Suppressor macrophage treated with lipopolysaccharide for 1 hour (primary cell): Measurements from ENCODE around the gene DGAT2.

Source experiments
- DNase-seq, 3 donors: peaks; one replicate each; pipeline ENCODE4 v3.0.0-alpha.2; 2020 to 2022

The DGAT2 gene

DNA sequence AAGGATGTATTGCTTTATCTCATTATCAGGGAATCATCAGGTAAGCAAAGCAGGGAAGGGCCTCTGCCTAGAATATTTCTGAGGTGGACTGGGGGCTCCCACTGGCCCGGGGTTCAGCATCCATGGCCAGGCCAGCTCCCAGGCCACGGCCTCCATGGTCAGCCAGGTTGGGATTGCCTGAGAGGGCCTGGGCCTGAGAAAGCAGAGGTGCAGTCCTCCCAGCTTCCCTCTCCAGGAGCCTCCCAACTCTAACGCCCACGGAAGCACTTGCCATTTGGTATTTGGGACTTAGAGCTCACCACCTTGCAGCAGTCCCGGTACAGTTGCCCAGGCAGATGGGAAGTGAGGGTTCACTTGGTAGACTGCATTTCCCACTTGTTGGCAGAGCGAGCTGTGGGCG is 12.7 kb downstream of the DGAT2 start:
- DNase-seq = no peak

DNA sequence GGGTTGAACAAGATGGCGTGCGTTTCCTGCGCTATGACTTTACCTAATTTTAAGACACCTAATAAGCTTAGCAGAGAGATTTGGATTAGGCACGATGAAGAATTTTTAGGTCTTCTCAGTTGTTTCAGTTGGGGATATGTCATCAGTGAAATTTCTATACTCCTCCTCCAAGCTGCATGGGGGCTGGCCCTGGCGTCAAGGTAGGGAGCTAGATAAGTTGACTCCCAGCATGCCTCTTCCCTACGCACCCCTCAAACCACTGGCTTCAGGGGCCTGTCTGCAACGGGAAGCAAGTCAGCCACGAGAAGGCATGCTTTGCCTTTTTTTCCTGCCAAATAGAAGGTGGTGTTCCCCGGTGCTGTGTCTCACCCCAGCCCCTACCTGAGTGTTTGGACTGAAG is 13.3 kb downstream of the DGAT2 start:
- DNase-seq = no peak

DNA sequence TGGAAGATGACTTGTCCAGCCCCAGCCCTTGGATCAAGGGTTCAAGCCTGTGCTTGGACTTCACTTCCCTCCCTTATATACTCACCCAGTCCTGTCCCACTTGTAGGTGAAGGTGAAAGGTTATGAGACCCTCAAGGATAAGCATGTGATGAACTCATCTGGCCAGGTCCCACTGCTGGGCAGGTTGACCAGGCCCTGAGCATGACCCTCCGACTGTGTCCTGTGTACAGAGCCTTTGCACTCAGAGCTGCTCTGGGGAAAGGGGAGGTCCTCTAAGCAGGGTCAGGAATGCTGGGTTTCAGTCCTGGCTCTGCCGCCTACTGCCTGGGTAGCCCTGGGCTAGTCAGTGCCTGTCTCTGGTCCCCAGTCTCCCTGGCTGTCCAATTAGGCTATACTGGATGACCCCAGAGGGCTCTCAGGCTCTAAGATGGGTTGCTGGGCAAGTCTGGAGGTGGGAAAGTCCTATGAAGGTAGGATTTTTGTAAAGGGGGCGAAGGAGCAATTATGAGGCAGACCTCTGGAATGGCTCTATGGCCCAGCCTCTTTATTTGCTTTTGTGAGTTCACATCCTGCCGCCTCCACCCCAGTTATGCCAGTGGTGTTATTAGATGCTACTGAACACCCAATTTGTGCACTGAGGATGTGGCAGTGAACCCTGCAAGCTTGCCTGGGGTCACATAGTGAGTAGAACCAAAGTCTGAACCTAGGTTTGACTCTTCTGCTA is 14.1 kb downstream of the DGAT2 start:
- no peak for DNase-seq

DNA sequence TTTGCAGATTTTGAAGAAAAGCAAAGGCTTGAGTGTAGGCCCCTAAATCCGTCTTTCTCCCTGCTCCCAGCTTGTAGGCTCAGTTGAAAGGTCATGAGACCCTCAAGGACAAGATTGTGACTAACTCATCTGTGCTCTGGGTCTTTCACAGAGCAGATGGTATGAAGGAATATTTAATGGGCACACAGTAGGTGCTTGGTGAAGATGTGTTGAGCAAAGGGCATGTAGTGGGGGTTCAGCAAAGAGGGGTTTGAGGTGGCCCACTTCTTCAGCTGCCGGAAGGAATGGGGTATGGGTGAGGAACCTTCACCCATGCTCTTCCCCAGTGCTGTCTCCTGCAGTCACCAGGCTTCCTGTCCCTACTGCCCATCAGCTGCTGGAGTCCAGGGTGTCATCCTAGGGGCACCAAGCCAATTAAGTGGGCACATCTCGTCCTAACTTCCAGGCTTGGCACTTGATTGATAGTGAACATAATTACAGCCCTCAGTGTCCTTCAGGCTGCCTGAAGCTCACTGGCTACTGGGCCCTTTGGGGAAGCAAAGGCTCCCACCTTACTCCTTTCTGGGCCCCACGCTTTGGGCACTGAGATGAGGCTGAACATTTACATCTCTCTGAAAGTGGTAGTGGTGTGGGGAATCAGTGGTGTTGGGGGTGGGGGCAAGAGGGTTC is 15.0 kb downstream of the DGAT2 start:
- no peak for DNase-seq

DNA sequence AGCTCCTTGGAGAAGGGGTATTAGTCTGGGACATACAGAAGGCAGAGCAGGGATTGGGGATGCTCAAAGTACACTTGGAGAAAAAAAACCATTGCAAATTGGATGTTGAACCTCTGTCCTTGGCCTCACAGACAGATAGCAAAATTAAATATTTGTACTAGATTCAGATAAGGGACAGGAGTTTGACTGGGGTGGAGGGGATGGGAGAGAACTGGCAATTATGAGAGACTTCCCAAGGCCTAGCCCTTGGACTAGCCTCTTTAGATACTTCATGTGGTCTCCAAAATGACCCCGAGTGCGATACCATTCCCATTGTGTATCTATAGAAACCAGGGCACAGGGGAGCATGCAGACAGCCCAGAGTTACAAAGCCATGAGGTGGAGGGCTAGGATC is 15.5 kb downstream of the DGAT2 start:
- no peak for DNase-seq

DNA sequence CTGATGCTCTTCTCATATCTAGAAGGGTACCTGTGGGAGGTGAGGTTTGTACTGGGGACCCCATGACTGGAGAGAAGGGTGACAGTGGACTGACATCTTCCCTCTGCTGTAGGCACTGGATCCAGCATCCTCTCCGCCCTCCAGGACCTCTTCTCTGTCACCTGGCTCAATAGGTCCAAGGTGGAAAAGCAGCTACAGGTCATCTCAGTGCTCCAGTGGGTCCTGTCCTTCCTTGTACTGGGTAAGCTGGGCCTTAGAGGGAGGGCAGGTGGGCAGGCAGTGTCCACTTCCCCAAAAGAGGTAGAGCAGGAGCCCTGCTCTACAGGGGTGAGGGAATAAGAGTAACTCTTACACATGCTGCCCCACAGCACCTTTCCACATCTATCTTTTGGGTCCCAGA is 15.9 kb downstream of the DGAT2 start:
- no peak for DNase-seq

DNA sequence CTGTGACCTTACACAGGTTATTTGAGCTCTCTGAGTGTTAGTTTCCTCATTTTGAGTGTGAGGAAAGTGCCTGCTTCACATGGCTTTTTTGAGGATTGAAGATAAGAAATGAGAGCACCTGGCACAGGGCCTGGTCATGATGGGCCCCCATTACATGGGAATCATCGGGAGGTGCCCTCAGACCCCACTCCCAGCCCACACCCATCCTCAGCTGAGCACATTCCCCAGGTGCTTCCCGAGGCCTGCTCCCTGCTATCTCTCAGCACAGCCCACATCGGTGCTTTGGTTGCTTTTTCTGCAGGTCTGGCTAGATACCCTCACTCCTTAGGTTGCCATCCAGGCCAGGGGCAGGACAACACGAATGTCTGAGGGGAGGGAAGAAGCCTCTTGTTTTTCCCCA is 16.6 kb downstream of the DGAT2 start:
- DNase-seq = no peak

DNA sequence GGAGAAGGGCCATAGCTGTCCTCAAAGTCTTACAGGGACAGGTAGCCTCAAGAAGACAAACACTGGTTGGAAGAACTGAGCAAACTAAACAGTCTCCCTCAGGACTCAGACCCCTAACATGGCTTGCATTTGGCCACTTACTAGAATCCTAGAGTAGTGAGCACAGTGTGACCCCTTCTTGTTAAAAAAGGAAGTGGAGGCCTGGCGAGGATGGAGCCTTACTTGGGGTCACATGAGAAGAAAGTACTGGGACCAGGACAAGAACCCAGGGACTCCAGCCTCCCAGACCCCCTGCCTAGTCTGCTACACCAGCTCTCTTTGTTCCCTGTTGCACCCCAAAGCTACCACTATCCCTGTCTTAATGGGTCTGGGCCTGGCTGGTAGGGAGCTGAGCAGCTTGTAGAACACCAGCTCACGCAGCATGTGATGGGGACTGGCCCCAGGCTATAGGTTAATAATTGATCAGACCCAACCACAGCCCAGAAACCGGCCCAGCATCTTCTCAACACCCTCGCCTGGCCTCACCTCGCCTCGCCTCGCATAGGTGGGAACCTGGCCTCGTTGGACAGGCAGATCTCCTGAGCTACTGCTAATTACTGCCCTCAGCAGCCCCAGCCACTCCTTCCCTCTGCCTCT is 17.6 kb downstream of the DGAT2 start:
- DNase-seq = no peak

DNA sequence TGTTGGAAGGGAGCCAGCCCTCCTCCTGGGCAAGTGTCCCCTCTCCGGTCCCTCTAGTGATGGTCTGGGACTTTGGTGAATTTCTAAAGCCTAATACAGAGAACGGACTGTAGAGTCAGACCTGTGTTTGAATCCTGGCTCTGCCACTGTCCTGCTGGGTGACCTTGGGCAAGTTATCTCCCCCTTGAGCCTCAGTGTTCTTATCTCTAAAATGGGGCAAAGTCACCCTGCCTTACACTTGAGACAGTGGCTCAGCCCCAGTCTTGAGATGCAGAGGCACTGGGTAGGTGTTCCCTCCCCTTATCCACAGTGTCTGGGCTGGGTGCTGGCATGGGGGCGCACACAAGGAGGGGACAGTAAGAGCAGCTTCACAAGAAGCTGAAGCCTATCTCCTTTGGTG is 20.9 kb downstream of the DGAT2 start:
- no peak for DNase-seq

DNA sequence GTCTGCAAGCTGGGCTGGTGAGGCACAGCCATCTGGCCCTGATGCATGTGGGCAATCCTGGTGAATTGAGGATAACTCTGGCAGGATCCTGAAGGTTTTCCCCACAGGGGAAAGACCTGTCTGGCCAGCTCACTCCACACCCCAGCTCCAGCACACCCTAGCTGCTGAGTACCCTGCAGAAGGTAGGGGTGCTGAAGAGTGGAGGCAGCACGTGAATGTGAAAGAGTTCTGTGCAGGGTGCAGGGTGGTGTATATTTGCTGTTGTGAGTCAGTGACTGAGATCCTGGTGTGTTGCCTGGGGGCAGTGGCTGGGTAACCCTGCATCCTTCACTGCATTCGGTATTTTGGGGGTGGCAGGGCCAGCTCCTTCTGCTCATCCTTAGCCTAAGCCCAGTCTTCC is 22.4 kb downstream of the DGAT2 start:
- DNase-seq = no peak

DNA sequence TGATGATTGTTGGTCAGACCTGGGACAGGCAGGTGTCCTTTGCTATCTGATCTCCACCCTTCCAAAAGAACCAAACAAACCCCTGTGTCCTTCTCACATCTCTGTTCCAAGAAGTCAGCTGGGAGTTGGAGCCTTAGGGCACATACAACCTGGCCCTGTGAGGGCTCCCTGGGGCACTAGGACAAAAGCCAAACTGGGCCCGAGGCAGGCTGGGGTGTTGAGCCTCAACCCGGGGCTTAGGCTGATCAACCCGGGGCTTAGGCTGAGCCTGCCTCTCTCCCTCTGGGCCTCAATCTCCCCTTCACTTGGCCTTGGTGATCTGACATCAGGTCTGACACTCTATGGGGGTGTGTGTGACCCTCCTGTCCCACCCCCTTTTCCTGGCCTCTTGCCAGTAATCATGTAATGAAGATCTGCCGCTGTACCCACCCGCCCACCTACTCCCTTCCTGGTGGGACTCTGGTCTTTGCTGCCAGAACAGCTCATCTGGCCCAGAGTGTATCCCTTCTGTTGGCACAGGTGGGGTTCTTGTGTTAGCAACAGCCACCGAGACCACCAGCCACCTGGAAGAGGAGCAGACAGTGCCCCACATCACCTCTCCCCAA is 23.7 kb downstream of the DGAT2 start:
- no peak for DNase-seq

DNA sequence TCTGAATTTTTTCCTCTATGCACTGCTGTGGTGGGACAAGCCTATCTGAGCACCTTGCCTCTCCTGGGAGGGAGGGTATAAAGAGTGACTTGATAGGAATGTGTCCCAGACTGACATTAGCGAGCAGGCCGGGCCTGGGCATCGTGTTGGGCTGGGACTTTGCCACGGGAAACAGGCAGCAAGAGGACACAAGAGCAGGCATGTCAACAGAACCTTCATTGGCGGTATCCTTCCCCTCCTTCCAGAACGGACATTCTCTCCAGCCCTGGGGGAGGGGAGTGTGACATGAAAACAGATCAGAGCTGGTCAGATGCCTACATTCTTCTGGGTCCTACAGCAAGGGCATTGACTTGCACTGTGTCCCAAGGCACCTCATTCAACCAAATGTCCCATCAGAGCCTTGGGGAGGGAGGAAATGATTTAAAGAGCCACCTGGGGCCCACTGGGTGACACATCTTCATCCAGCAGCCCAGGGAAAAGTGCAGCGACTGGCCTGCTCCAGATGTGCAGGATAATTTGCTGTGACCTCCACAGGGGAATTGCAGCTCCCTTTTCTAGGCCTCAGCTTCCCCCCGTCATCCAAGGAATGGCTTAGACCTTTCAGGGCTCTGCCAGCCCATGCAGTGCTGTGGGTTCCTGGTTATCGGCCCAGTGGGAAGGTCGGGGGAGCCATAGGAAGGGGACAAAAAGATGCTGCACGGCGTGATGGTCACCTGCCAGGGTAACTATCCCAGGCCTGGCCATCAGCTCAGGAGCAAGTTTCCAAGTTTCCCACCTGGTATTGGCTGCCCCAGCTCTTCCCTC is 24.6 kb downstream of the DGAT2 start:
- DNase-seq = no peak

DNA sequence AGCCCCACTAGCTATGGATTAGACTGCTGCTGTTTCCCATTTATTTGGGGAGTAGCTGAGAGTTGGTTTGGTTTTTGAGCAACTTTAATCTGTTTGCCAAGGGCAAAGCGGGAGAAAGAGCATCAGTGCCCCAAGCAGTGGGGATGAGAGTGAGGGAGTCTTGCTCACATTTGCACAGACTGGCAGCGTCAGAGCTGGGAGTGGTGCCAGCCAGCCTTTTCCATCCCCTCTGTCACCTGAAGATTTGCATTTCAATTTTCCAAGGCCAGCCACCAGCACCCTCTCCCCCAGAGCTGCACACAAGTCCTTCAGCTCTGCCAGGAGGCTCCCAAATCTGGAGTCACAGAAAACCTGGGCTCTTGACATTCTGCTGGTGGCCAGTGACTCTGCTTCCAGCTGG is 25.4 kb downstream of the DGAT2 start:
- no peak for DNase-seq

DNA sequence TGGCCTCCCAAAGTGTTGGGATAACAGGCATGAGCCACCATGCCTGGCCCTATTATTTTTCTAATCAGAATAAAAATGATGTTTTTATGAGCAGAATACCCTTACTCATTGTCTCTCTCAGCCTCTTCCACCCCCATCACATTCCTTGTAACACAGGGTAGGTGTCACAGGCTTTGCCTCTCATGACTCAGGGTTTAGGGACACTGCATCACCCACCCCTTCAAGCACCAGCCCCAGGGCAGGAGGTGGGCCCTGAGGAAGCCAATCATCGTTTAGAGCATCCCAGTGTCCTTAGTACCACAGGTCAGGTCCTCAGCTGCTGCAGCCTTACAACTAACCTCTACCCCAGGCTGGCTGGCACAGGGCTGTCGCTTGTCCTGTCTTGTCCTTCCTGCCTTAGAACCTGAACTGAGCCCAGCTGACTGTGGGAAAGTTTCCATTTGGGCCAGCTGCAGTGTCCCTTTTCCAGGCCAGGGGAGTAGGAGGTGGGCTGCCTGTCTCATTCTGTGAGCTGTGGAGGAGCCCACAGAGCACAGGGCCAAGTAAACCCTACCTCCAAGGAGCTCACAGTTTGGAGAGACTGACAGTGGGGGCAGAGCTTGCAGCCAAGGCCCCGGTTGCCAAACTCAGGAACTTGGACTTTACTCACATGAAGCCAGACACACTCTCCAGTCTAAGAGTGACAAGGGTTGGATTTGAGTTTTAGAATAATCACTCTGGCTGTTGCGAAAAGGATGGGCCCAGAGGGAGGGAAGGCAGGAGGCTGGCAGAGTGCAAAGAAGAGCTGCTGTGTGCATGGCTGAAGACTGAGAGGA is 26.9 kb downstream of the DGAT2 start:
- DNase-seq = no peak

DNA sequence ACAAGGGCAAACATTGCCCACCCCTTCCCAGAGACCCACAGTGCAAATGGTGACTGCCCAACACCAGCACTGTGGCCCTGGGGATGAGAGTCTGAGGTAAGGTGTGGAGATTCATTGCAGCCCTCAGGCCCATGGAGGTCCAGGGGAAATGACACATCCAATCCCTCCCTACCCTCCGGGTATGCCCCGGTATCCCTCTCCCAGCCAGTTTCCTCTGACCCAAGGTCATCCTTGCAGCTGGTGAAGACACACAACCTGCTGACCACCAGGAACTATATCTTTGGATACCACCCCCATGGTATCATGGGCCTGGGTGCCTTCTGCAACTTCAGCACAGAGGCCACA is 27.5 kb downstream of the DGAT2 start:
- no peak for DNase-seq

DNA sequence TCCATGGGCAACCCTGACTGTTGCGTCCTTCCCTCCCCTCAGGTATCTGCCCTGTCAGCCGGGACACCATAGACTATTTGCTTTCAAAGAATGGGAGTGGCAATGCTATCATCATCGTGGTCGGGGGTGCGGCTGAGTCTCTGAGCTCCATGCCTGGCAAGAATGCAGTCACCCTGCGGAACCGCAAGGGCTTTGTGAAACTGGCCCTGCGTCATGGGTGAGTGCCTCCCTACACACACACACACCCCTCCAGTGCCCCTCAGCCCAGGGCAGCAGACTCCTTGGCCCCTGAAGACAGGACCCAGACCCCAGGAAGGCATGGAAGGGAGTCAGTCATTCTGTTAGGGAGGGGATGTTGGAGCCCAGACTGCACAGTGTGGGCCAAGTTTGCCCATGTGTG is 28.5 kb downstream of the DGAT2 start:
- DNase-seq = no peak

DNA sequence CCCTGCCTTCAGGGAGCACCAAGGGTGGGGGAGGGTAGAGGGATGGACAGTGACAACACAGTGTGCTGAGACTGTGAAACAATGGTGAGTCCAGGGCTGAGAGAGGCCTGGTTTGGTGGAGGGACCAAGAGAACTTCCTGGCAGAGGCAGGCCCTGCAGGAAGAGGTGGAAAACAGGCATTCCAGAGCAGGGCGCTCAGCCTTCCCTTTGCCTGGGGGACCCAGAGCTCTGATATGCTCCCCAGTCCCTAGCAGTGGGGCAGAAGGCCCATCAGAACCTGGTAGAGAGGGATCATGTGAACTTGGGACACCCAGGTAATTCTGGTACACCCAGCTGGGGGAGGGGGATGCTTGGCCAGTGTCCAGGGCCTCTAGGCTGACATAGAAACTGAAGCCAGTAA is 29.2 kb downstream of the DGAT2 start:
- no peak for DNase-seq

DNA sequence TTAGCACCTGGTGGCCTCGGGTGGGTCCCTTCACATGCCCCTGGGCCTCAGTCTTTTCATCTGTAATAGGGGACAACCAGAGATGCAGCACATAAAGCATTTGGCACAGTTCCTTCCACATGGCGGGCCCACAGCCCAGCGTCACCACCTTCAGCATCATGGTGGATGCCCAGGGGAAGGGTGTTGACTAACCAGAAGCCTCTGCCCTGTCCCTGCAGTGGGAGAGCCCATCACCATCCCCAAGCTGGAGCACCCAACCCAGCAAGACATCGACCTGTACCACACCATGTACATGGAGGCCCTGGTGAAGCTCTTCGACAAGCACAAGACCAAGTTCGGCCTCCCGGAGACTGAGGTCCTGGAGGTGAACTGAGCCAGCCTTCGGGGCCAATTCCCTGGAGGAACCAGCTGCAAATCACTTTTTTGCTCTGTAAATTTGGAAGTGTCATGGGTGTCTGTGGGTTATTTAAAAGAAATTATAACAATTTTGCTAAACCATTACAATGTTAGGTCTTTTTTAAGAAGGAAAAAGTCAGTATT is 31.6 kb downstream of the DGAT2 start:
- DNase-seq = no peak

DNA sequence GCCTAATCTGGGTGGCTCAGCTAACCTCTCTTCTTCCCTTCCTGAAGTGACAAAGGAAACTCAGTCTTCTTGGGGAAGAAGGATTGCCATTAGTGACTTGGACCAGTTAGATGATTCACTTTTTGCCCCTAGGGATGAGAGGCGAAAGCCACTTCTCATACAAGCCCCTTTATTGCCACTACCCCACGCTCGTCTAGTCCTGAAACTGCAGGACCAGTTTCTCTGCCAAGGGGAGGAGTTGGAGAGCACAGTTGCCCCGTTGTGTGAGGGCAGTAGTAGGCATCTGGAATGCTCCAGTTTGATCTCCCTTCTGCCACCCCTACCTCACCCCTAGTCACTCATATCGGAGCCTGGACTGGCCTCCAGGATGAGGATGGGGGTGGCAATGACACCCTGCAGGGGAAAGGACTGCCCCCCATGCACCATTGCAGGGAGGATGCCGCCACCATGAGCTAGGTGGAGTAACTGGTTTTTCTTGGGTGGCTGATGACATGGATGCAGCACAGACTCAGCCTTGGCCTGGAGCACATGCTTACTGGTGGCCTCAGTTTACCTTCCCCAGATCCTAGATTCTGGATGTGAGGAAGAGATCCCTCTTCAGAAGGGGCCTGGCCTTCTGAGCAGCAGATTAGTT is 32.3 kb downstream of the DGAT2 start:
- DNase-seq = no peak

DNA sequence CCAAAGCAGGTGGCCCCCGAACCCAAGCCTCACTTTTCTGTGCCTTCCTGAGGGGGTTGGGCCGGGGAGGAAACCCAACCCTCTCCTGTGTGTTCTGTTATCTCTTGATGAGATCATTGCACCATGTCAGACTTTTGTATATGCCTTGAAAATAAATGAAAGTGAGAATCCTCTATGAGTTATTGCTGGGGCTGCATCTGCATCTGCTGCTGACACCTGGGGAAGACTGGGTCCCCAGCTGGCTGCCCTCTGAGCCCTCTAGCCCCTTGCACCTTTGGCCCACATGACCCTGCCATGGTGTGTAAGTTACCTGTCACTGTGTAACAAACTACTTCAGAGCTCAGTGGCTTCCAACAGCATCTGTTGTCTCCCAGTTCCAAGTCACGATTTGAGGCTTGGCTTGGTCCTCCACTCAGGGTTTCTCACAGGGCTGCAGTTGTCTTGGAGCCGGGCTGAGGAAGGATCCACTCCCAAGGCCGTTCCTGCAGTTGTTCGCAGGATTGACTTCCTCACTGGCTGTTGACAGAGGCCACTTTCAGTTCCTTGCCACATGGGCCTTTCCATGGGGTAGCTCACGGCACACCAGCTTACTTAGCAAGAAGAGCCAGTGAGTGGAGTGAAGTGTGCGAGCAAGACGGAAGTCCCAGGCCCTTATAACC is 32.9 kb downstream of the DGAT2 start:
- DNase-seq = peak; percentile 85 to 89 (median 89)
